ENCODE data around the gene DDR1.
"Not testable (repeated sequence)": the region's sequence is repeated elsewhere in the genome, so short reads cannot be mapped to it uniquely, and the experiment has no call there.

- TF ChIP-seq POLR2A, CTCF (IDR thresholded peaks at IDR 0.05): not testable (repeated sequence)
Measured at GRCh38 chr6:30924040-30924627, 39.8 kb downstream of the DDR1 start.
